ENCODE data around the gene CBFB. TPM values are rescaled to one million over a fixed set of nuclear protein-coding genes. Genes with fewer than 3 reads are reported as not detected.
A peak's percentile ranks its signal among the peaks of the same experiment; 100 is the strongest.

Gene CBFB
- total and polyA plus RNA-seq, 2 of the 13 experiments (the other 11 are each of a cell fraction or from before 2014, with no cell fraction given) = 22.1 to 70.8 TPM

DNA sequence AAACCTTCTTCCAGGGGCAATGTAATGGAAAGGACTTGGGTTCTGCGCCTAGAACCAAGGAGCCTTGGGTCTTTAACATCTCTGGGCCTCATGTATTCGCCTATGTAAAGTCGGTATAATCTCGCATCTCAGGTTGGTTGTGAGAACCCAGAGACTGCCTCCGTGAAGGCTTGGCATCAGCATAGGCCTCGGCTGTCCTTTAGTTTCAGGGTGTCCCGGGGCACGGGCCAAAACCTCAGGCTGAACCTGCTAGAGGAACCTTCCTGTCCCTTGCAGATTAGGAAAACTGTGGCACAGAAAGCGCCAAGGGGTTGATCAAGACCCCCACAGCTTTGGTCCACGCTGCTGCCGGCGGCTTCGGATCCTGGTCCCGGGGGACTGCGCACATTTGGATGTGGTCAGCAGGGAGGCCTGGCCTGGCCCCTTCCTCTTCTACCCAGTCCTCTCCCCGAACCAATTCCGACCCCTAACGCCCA, 80.0 kb downstream of the CBFB start (continued):
- TF ChIP-seq, protein P1, sequence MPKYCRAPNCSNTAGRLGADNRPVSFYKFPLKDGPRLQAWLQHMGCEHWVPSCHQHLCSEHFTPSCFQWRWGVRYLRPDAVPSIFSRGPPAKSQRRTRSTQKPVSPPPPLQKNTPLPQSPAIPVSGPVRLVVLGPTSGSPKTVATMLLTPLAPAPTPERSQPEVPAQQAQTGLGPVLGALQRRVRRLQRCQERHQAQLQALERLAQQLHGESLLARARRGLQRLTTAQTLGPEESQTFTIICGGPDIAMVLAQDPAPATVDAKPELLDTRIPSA (CRISPR knock-in tag; IDR thresholded peaks at IDR 0.05; ENCODE audit: borderline replicate concordance) = no peak
- TF ChIP-seq TP53 (CRISPR knock-in tag; conservative IDR thresholded peaks at IDR 0.05) (peak; percentile 51; the same call in 1 of the 2 replicates), CC2D1A (CRISPR knock-in tag; IDR thresholded peaks at IDR 0.05) (no peak), SMAD3 (CRISPR knock-in tag; IDR thresholded peaks at IDR 0.05) (0 out of 2 replicates have a peak, but pooled peaks have one; percentile 3), DMTF1 (CRISPR knock-in tag; IDR thresholded peaks at IDR 0.05) (peak; percentile 81; the same call in 1 of the 2 replicates), SIX1 (CRISPR knock-in tag; IDR thresholded peaks at IDR 0.05; ENCODE audit: borderline replicate concordance) (no peak), ZNF607 (CRISPR knock-in tag; IDR thresholded peaks at IDR 0.05; ENCODE audit: borderline replicate concordance) (no peak), SNAPC4 (CRISPR knock-in tag; IDR thresholded peaks at IDR 0.05) (0 out of 2 replicates have a peak, but pooled peaks have one; percentile 93), ZNF615 (CRISPR knock-in tag; IDR thresholded peaks at IDR 0.05; ENCODE audit: borderline replicate concordance) (0 out of 2 replicates have a peak, but pooled peaks have one; percentile 29), SSRP1 (CRISPR knock-in tag; IDR thresholded peaks at IDR 0.05) (no peak), HNRNPUL1 (IDR thresholded peaks at IDR 0.05; ENCODE audit: low read depth, low read length) (no peak)
- TF ChIP-seq, protein P2, sequence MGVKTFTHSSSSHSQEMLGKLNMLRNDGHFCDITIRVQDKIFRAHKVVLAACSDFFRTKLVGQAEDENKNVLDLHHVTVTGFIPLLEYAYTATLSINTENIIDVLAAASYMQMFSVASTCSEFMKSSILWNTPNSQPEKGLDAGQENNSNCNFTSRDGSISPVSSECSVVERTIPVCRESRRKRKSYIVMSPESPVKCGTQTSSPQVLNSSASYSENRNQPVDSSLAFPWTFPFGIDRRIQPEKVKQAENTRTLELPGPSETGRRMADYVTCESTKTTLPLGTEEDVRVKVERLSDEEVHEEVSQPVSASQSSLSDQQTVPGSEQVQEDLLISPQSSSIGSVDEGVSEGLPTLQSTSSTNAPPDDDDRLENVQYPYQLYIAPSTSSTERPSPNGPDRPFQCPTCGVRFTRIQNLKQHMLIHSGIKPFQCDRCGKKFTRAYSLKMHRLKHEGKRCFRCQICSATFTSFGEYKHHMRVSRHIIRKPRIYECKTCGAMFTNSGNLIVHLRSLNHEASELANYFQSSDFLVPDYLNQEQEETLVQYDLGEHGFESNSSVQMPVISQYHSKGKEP (CRISPR knock-in tag; IDR thresholded peaks at IDR 0.05) = no peak
- TF ChIP-seq, protein P3, sequence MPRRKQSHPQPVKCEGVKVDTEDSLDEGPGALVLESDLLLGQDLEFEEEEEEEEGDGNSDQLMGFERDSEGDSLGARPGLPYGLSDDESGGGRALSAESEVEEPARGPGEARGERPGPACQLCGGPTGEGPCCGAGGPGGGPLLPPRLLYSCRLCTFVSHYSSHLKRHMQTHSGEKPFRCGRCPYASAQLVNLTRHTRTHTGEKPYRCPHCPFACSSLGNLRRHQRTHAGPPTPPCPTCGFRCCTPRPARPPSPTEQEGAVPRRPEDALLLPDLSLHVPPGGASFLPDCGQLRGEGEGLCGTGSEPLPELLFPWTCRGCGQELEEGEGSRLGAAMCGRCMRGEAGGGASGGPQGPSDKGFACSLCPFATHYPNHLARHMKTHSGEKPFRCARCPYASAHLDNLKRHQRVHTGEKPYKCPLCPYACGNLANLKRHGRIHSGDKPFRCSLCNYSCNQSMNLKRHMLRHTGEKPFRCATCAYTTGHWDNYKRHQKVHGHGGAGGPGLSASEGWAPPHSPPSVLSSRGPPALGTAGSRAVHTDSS (CRISPR knock-in tag; conservative IDR thresholded peaks at IDR 0.05) = peak; percentile 34; the same call in 1 of the 2 replicates
- TF ChIP-seq, protein P4, sequence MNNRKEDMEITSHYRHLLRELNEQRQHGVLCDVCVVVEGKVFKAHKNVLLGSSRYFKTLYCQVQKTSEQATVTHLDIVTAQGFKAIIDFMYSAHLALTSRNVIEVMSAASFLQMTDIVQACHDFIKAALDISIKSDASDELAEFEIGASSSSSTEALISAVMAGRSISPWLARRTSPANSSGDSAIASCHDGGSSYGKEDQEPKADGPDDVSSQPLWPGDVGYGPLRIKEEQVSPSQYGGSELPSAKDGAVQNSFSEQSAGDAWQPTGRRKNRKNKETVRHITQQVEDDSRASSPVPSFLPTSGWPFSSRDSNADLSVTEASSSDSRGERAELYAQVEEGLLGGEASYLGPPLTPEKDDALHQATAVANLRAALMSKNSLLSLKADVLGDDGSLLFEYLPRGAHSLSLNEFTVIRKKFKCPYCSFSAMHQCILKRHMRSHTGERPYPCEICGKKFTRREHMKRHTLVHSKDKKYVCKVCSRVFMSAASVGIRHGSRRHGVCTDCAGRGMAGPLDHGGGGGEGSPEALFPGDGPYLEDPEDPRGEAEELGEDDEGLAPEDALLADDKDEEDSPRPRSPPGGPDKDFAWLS (CRISPR knock-in tag; IDR thresholded peaks at IDR 0.05; ENCODE audit: borderline replicate concordance) = no peak
